Measurements from ENCODE around the gene TMEM260. TPM values are rescaled to one million over a fixed set of nuclear protein-coding genes. Genes with fewer than 3 reads are reported as not detected.
"Not testable (repeated sequence)": the region's sequence is repeated elsewhere in the genome, so short reads cannot be mapped to it uniquely, and the experiment has no call there.

TMEM260 gene
- polyA plus RNA-seq, 3 donors, result 4.8 to 5.2 (median 5.1) TPM

DNA sequence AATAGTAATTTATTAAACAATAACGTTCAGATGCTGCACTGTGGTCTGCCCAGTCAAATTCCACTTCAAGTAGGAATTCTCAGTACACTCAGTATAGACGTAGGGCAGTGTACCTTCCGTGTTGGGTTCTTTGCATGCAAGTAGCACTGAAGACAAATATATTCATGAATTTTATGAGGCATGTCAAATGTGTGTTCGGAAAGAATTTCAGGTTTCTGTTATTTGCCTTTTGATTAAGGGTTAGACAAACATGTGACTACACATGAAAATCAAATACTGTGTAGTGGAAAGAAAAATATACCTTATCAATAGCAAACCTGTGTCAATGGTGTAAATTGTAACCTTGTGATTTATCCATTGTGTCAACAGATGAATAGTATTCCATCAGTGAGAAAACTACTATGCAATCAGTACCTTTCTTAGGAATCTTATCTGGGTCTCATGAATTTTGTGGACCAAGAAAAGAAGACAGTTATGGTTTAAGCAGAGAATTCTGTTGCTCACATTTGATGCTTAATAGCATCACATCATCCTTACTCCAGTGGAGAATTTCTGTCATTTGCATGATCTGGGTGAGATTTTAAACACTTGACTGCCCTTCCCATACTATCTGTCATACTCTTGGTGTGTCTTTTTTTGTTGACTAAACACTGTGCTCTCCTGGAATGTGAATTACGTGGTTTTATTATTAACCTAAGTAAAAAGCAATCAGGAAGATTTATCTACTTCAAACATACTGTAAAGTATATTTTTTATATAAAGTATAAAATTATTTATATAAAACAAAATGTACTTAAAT, 13.3 kb downstream of the TMEM260 start:
- 42 to 90% (median 64%) methylated on average over 5 of the region's 5 CpGs for WGBS, 3 donors
- H3K27ac ChIP-seq (ENCODE audit: low read depth, low read length), result no peak overlapping the region

- H3K27ac ChIP-seq (ENCODE audit: low read depth, low read length), result no peak overlapping the region
- WGBS, 3 donors, result 80 to 91% (median 83%) methylated on average over 1 of the region's 1 CpG
These were observed 14.8 kb downstream of the TMEM260 start for GRCh38 chr14:56594428-56594827.

DNA sequence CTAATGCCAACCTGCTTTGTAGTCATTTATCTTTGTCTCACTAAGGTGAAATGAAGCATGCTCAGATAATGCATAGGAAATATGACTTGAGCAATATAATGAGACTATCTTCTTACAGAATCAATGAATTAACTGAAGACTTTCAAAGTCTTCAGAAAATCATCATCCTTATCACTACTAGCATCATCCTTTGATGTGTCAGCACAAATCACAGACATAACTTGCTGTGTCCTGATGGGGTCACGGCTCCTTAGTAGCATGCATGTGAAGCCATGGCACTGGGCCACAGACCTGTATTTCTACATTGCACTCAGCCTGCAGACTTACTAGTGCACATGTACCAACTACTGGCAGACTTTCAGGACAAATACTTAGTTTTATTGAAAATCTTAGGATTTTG, 18.9 kb downstream of the TMEM260 start:
- WGBS, 3 donors, result 100% methylated on average over 1 of the region's 1 CpG

GRCh38 chr14:56603648-56604047, 24.1 kb downstream of the TMEM260 start:
- 67 to 90% (median 77%) methylated on average over 2 of the region's 2 CpGs for WGBS, 3 donors
- H3K27ac ChIP-seq (ENCODE audit: low read depth, low read length), result no peak overlapping the region

More for the DNA sequence above, 18.9 kb downstream of the TMEM260 start:
- H3K27ac ChIP-seq (ENCODE audit: low read depth, low read length), result no peak overlapping the region

GRCh38 chr14:56608689-56609088, 29.1 kb downstream of the TMEM260 start:
- no peak overlapping the region for H3K27ac ChIP-seq (ENCODE audit: low read depth, low read length)
- 65 to 93% (median 93%) methylated on average over 2 of the region's 2 CpGs for WGBS, 3 donors

DNA sequence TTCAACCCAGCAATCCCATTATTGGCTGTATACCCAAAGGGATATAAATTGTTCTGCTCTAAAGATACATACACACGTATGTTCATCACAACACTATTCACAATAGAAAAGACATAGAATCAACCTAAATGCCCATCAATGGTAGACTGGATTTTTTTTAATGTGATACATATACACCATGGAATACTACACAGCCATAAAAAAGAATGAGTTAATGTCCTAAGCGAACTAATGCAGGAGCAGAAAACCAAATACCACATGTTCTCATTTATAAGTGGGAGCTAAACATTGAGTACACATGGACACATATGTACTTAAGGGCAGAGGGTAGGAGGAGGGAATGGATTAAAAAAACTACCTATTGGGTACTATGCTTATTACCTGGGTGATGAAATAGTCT, 32.1 kb downstream of the TMEM260 start:
- not testable (repeated sequence) for H3K27ac ChIP-seq (ENCODE audit: low read depth, low read length)
- WGBS, 3 donors, result 99 to 100% (median 99%) methylated on average over 2 of the region's 2 CpGs

GRCh38 chr14:56617084-56617483, 37.5 kb downstream of the TMEM260 start:
- H3K27ac ChIP-seq (ENCODE audit: low read depth, low read length), result no peak overlapping the region

DNA sequence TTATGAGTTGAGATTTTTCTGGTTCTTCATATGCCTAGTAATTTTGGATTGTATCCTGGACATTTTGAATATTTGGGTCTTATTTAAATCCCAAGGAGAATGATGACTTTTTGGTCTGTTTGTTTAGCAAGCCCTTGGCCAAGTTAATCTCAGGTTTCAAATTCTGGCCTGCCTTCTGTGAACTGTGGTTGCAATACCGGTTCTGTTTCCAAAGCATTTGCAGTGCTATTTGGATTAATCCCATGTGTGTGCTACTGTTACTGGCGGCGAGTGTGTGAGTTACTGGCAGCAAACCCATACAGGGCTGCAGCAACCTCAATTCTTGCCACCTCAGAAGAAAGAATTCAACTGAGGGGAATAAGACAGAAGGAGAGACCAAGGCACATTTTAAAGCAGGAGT, 51.1 kb downstream of the TMEM260 start:
- no peak overlapping the region for H3K27ac ChIP-seq (ENCODE audit: low read depth, low read length)
- WGBS, 3 donors, result 62 to 82% (median 70%) methylated on average over 3 of the region's 3 CpGs

DNA sequence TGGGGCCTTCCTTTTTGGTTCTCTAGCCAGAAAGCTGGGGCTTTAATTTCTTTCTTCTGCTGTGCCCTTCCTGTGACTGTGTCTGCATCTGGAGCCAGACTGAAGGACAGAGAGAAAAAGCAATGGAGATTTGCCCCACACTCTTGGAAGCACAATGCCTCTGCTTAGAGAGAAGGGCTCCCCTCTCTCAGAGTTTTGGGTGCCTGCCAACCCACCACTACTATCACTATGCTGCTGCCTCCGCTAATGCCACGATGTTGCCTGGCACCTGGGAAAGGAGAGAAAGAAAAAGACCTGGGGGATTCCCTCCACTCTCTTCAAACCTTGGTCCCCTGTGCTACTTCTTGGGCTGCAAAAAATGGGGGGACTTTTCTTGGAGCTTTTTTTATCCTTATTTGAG, 52.6 kb downstream of the TMEM260 start:
- no peak overlapping the region for H3K27ac ChIP-seq (ENCODE audit: low read depth, low read length)
- 89 to 97% (median 96%) methylated on average over 2 of the region's 2 CpGs for WGBS, 3 donors

DNA sequence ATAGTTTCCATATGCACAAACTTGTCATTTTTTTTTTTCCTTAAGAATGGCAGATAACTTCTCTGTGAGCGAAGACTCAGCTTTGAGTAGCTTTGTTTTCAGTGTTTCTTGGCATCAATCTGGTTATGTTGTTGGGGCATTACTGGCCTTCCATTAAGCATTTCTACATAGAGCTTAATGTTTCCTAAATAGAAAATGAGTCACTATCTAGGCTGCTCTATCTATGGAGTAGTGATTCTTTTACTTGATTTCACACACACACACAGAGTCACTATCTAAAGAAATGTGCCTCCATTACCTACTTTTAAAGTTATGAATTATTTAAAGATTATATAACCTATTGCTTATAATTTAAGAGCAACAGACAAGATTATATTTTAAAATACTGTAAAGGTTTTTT, 53.9 kb downstream of the TMEM260 start:
- H3K27ac ChIP-seq (ENCODE audit: low read depth, low read length), result no peak overlapping the region
- 96 to 100% (median 100%) methylated on average over 1 of the region's 1 CpG for WGBS, 3 donors

- H3K27ac ChIP-seq (ENCODE audit: low read depth, low read length), result no peak overlapping the region
- 78 to 99% (median 99%) methylated on average over 2 of the region's 2 CpGs for WGBS, 3 donors
These were observed 55.4 kb downstream of the TMEM260 start for GRCh38 chr14:56635041-56635440.

DNA sequence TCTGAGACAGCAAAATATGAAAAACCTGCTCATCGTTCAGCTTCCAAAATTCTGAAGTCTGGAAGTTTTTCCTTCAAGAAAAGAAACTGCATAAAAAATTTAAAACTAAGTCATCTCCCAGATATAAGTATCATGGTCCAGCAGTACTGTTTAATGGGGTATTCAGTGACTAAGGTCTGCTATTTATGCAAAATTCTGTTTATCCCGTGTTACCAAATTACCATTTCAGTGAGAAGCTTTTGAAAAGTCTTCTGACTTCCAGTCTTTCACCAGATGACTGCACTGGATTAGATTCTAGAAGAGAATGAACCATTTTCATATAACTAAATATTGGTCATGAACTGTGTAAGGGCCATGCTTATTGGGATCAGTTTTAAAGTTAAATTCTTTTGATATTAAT, 67.9 kb downstream of the TMEM260 start:
- 89 to 93% (median 92%) methylated on average over 2 of the region's 2 CpGs for WGBS, 3 donors
- no peak overlapping the region for H3K27ac ChIP-seq (ENCODE audit: low read depth, low read length)

DNA sequence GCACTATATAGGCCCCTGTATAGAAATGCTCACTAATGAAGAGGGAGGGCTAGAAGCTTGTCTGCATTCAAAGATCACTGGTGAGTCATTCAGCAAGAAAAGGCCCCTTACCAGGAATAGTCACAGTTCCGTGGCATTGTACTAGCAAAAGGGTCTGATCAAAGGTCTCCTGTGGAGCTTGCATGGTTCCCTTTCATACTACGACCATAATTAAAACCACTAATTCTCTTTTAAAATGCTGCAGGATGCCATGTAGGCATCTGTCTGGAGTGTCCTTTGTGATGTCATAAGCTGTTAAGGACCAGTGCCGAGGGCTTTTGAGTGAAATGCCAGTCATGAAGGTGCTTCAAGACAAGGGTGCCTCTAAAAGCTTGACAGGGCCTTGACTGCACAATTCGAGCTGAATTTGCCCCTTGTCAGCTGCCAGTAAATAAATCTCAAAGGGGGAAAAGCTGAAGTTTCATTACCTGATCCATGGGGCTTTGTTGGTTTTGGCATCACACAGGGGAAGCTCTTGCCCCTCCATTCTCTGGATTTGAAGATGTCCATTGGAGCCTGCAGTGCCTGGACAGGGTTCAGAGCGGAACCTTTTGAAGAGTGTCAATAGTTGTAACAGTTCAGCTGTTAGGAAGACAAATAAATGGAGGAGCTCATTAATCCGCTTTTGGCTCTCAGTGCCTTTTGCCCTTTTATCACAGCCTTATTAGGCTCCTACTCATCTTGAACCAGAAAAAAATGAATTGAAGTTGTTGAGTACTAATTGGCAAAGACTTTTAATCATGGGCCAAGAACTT, 69.1 kb downstream of the TMEM260 start:
- H3K27ac ChIP-seq (ENCODE audit: low read depth, low read length), result no peak overlapping the region
- 89 to 95% (median 93%) methylated on average over 6 of the region's 6 CpGs for WGBS, 3 donors

- 97 to 98% (median 97%) methylated on average over 3 of the region's 3 CpGs for whole genome bisulfite sequencing, 3 donors
- no peak overlapping the region for H3K27ac ChIP-seq (ENCODE audit: low read depth, low read length)
These were observed 69.8 kb downstream of the TMEM260 start for GRCh38 chr14:56649382-56649781.

DNA sequence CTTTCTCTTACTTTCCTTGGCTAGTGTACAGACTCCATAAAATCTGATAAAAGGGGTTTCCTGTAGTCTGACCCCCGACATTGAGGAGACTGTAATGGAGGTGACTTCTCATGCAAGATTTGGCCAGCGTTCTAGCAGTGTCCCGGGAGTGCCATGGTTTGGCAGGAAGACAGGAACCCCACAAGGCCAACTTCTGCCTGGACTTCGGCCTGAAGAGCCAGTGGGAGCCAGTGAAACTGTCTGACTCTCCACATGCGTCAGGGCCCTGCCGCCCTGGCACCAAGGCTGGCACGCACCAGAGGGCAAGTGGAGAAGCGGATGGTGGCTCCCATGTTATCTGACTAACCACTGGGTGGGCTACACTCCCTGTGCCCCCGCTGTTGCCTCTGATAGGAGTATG, 70.5 kb downstream of the TMEM260 start:
- WGBS, 3 donors, result 68 to 74% (median 71%) methylated on average over 9 of the region's 9 CpGs
- no peak overlapping the region for H3K27ac ChIP-seq (ENCODE audit: low read depth, low read length)

DNA sequence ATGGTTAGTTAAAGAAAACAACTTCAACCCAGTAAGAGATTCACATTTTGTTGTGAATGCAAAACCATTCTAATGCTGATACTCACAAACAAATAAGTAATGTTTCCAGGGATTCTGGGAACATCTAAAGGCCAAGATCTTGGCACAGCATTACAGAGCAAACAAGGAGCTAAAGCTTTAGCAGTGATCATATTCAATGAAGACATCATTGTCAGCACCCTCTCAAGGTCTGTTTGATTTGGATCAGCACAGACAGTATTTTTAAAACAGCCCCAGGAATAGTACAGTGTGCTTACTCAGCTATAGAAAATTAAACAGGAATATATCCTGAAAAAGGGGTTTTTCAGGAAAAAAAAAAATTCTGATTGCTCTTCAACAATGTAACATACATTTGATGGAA, 71.4 kb downstream of the TMEM260 start:
- H3K27ac ChIP-seq (ENCODE audit: low read depth, low read length), result no peak overlapping the region

DNA sequence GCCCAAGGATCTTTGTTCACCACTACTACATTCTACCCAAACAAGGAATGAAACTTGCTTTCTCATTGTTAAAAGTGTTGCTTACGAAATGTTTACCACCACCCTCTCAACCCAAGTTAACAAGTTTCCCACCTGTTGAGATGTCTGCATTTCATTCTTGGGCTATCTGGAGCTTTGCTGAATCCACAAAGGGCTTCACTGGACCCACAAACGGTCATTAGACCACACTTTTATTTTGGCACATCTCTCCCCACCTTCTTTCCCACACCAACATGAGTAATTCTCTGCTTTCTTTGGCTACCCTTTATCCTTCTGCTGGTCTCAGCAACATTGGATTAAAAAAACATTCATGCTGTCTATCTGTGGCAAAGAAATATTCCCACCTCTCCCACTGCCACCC, 78.0 kb downstream of the TMEM260 start:
- 67 to 83% (median 73%) methylated on average over 2 of the region's 2 CpGs for WGBS, 3 donors
- H3K27ac ChIP-seq (ENCODE audit: low read depth, low read length), result no peak overlapping the region

- 48 to 55% (median 51%) methylated on average over 8 of the region's 8 CpGs for WGBS, 3 donors
These were observed 79.8 kb downstream of the TMEM260 start for GRCh38 chr14:56659378-56659777.

DNA sequence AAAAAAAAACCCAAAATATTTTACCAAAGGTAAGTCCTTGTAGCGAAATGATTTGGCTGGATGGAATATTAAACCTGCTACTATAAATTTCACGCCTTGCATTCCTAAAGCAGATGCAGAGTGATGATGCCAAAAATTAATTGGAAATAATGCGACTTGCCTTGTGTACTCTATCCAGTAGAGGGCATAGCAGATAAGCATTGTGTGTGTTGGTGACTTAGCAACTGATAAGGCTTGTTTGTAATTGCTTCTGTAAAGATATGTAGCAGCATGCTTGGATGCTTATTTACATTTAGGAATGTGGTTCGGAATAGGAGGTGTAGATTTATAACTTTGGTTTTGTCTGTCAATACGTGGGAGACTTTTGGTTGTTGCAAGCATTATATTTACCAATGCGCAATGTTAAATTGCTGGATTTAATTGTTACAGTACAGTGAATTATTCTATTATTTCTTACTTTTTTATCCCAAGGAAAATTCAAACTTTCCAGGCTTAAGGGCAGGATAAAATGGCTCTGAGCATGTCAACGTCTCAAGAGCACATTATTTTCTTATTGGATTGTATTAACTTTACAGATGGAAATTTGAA, 80.5 kb downstream of the TMEM260 start:
- no peak overlapping the region for H3K27ac ChIP-seq (ENCODE audit: low read depth, low read length)
- WGBS, 3 donors, result 26 to 39% (median 38%) methylated on average over 7 of the region's 7 CpGs

More at GRCh38 chr14:56659378-56659777, 79.8 kb downstream of the TMEM260 start:
- no peak overlapping the region for H3K27ac ChIP-seq (ENCODE audit: low read depth, low read length)
